ENCODE measurements around the gene OR52H1.

- TF ChIP-seq CTCF (conservative IDR thresholded peaks at IDR 0.05; ENCODE audit: low read depth, low read length), result no peak
- no peak for TF ChIP-seq EZH2phosphoT487 (IDR thresholded peaks at IDR 0.05; ENCODE audit: borderline replicate concordance, low read length)
These were observed 28.8 kb upstream of the OR52H1 start for GRCh38 chr11:5577101-5577500.

Measured in PC-3 (cell line).